GM10266 (cell line): ENCODE measurements around the gene GET3.
"Not testable (repeated sequence)": the region's sequence is repeated elsewhere in the genome, so short reads cannot be mapped to it uniquely, and the experiment has no call there.

Source experiments
- DNase-seq: peaks from one replicate; pipeline ENCODE4 v3.0.0; 2012; ENCODE audit errors: extremely low spot score
- CTCF ChIP-seq: IDR thresholded peaks from 2 replicates; pipeline ENCODE4 v1.5.1; 2012; ENCODE audit warnings: mild to moderate bottlenecking, low read depth; ENCODE audit not compliant: control insufficient read depth, insufficient read depth; ENCODE audit errors: missing control alignments

Gene GET3

GRCh38 chr19:12794196-12794941 is 57.1 kb downstream of the GET3 start:
- no peak for DNase-seq
- no peak for TF ChIP-seq CTCF

GRCh38 chr19:12794971-12795381 is 57.7 kb downstream of the GET3 start:
- no peak for TF ChIP-seq CTCF
- DNase-seq: no peak

GRCh38 chr19:12796146-12797071 is 59.1 kb downstream of the GET3 start:
- peak; percentile 97 for TF ChIP-seq CTCF
- DNase-seq: peak; percentile 78

GRCh38 chr19:12797141-12797587 is 59.9 kb downstream of the GET3 start:
- no peak for DNase-seq
- no peak for TF ChIP-seq CTCF

GRCh38 chr19:12797607-12798006 is 60.3 kb downstream of the GET3 start:
- not testable (repeated sequence) for DNase-seq
